ENCODE results near the gene DVL3. TPM values are rescaled to one million over a fixed set of nuclear protein-coding genes. Genes with fewer than 3 reads are reported as not detected.

DVL3 gene
- total and polyA plus RNA-seq, 11 donors: 36.3 to 94.2 (median 64.8) TPM

DNA sequence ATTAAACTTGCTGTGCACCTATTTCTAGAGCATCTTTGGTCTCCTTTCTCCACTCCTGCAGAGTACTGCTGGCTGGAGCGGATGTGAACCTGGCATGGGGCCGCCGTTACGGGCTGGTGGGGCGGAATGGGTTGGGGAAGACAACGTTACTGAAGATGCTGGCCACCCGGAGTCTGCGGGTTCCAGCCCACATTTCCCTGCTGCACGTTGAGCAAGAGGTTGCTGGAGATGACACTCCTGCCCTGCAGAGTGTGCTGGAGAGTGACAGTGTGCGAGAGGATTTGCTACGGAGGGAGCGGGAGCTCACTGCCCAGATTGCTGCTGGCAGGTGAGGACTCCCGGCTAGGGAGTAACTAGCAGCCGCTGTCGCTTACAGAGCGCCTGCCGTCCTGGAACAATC, 32.9 kb downstream of the DVL3 start:
- no peak overlapping the region for H3K27ac ChIP-seq
- H3K4me3 ChIP-seq: no peak overlapping the region
- peaks cover 0 to 33% (median 24%) of the 10 kb centered on the region in 12 donors for H3K4me1 ChIP-seq
- 85 to 89% (median 88%) methylated on average over 16 to 17 of the region's 17 CpGs for WGBS, 4 donors
- H3K36me3 ChIP-seq: peaks cover 8 to 79% (median 70%) of the 10 kb centered on the region in 9 donors
- no peak for DNase-seq
- TF ChIP-seq, protein P1, sequence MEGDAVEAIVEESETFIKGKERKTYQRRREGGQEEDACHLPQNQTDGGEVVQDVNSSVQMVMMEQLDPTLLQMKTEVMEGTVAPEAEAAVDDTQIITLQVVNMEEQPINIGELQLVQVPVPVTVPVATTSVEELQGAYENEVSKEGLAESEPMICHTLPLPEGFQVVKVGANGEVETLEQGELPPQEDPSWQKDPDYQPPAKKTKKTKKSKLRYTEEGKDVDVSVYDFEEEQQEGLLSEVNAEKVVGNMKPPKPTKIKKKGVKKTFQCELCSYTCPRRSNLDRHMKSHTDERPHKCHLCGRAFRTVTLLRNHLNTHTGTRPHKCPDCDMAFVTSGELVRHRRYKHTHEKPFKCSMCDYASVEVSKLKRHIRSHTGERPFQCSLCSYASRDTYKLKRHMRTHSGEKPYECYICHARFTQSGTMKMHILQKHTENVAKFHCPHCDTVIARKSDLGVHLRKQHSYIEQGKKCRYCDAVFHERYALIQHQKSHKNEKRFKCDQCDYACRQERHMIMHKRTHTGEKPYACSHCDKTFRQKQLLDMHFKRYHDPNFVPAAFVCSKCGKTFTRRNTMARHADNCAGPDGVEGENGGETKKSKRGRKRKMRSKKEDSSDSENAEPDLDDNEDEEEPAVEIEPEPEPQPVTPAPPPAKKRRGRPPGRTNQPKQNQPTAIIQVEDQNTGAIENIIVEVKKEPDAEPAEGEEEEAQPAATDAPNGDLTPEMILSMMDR (IDR thresholded peaks at IDR 0.05): no peak
- no peak for TF ChIP-seq POLR2A (IDR thresholded peaks at IDR 0.05)
- H3K27me3 ChIP-seq: no peaks in the 10 kb centered on the region
- H3K9me3 ChIP-seq: no peaks in the 10 kb centered on the region
- intact Hi-C loops (cut with DNase I): loop anchor here in 8 of 10 donors (5.0 to 10.0 kb wide), 7 partner anchors 36 to 127 kb away; partner anchors contain the start of genes EIF2B5 (in 4 of the 8), ALG3 (in 3 of the 8), EEF1AKMT4 (in 3 of the 8) and EIF4G1 (in 2 of the 8)
- ATAC-seq: no peak

DNA sequence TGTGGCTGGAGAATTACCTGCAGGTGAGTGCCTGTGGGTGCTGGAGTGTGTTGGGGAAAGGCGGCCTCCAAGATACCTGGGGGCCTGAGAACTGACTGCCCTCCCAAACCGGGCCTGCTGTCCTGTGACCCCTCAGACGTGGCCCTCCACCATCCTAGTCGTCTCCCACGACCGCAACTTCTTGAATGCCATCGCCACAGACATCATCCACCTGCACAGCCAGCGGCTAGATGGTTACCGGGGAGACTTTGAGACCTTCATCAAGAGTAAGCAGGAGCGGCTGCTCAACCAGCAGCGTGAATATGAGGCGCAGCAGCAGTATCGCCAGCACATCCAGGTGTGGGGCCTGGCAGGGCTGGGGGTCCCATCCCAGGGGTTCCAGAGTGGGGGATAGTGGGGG, 34.2 kb downstream of the DVL3 start:
- Histone ChIP-seq H3K4me1 (peaks cover 0 to 33% (median 24%) of the 10 kb centered on the region in 12 donors), H3K36me3 (peaks cover 9 to 79% (median 70%) of the 10 kb centered on the region in 9 donors), H3K27ac (no peak overlapping the region), H3K4me3 (no peak overlapping the region), H3K9me3 (no peaks in the 10 kb centered on the region), H3K27me3 (no peaks in the 10 kb centered on the region)
- intact Hi-C loops (cut with DNase I): loop anchor here in 8 of 10 donors (5.0 to 10.0 kb wide), 7 partner anchors 37 to 125 kb away; partner anchors contain the start of genes EIF2B5 (in 4 of the 8), ALG3 (in 3 of the 8), EEF1AKMT4 (in 3 of the 8) and EIF4G1 (in 2 of the 8)
- ATAC-seq (no peak), DNase-seq (no peak)
- TF ChIP-seq, protein P1 (IDR thresholded peaks at IDR 0.05): no peak
- TF ChIP-seq POLR2A (IDR thresholded peaks at IDR 0.05): no peak
- WGBS, 4 donors: 89 to 93% (median 91%) methylated on average over 9 to 13 of the region's 13 CpGs

DNA sequence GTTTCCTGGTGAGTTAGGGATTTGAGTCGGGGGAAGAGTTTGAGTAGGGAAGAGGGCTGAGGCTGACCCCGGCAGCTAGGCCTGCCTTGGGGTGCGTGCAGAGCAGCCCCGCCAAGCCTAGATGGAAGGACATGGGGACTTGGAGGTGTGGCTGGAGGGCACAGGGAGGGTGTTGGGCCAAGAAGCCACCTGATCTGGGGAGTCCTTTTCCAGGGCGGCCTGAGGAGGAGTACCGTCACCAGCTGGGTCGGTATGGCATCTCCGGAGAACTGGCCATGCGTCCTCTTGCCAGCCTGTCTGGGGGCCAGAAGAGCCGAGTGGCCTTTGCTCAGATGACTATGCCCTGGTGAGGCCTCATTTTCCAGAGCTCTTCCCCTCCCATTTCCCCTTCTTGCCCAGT, 37.7 kb downstream of the DVL3 start:
- 94 to 96% (median 95%) methylated on average over 8 to 10 of the region's 10 CpGs for WGBS, 4 donors
- Histone ChIP-seq H3K27ac (no peak overlapping the region), H3K27me3 (no peaks in the 10 kb centered on the region), H3K36me3 (peaks cover 9 to 89% (median 79%) of the 10 kb centered on the region in 9 donors), H3K4me1 (peaks cover 0 to 8% (median 3%) of the 10 kb centered on the region in 12 donors), H3K9me3 (no peaks in the 10 kb centered on the region), H3K4me3 (no peak overlapping the region)
- ATAC-seq (no peak), DNase-seq (no peak)
- intact Hi-C loops (cut with DNase I): loop anchor here in 1 of 10 donors (10.0 kb wide), 1 partner anchor 52 kb away; the partner anchor contains the start of genes ALG3 and EEF1AKMT4
- TF ChIP-seq, protein P1 (IDR thresholded peaks at IDR 0.05): no peak
- no peak for TF ChIP-seq POLR2A (IDR thresholded peaks at IDR 0.05)

DNA sequence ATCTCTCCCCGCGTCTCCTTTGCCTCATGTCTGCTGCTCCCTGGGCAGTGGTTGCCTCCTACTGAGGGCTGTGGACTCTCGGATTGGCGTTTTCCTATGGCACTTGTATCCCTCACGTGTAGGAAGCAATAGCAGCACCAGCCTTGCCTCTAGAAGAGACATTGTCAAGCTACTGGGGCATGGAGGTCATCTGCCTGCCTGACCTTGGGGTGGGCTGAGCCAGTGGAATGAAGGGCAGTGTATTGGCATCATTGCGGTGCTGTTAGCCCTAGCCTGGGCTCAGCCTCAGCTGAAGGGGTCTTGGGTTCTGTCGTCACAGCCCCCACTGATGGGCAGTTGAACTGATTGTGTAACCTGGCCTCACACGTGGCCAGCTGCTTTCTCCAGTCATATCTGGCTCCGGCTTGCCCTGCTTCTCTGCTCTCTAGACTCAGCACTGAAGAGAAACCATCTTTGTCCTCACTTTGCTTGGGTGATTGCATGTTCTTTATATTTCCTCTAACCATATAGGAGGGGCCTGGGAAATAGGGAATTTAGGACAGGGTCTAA, 38.9 kb downstream of the DVL3 start:
- intact Hi-C loops (cut with DNase I): loop anchor here in 1 of 10 donors (10.0 kb wide), 1 partner anchor 51 kb away; the partner anchor contains the start of genes ALG3 and EEF1AKMT4
- Histone ChIP-seq H3K4me1 (no peaks in the 10 kb centered on the region), H3K36me3 (peaks cover 9 to 77% (median 67%) of the 10 kb centered on the region in 9 donors), H3K4me3 (no peak overlapping the region), H3K9me3 (no peaks in the 10 kb centered on the region), H3K27ac (no peak overlapping the region), H3K27me3 (no peaks in the 10 kb centered on the region)
- ATAC-seq: no peak
- no peak for DNase-seq
- 72 to 87% (median 84%) methylated on average over 7 to 9 of the region's 9 CpGs for WGBS, 4 donors
- TF ChIP-seq POLR2A (IDR thresholded peaks at IDR 0.05): no peak
- TF ChIP-seq, protein P1 (IDR thresholded peaks at IDR 0.05): no peak

All from heart left ventricle (tissue), 16 donors.